CD8-positive, alpha-beta memory T cell (primary cell): ENCODE data around the gene AQP3. TPM values are rescaled to one million over a fixed set of nuclear protein-coding genes. Genes with fewer than 3 reads are reported as not detected.

Experiments
- CTCF ChIA-PET: fragments of 350-600 bp; sonication (Branson Sonifier 250); formaldehyde crosslinking; loops from one replicate; lab custom pipeline; 2021; ENCODE audit warnings: antibody characterized with exemption; lab: Charles Lee
- POLR2A ChIA-PET: fragments of 350-600 bp; sonication (Branson Sonifier 250); formaldehyde crosslinking; loops from one replicate; lab custom pipeline; 2021; ENCODE audit warnings: antibody characterized with exemption; lab: Charles Lee
- DNase-seq, 5 donors: peaks; one replicate each; pipeline versions ENCODE4 v3.0.0 to v3.0.0-alpha.2; 2020 to 2022; ENCODE audit warnings: mixed read lengths in 1 of 5
- H3K27ac ChIP-seq: one replicate; pipeline ENCODE4 v1.7.0; 2013; ENCODE audit warnings: low read depth, mild to moderate bottlenecking, low read length, moderate library complexity
- H3K27me3 ChIP-seq: 2 replicates; pipeline ENCODE4 v1.7.0; 2013; ENCODE audit warnings: low read length, mild to moderate bottlenecking; ENCODE audit not compliant: insufficient read depth, poor library complexity, severe bottlenecking
- H3K36me3 ChIP-seq: 2 replicates; pipeline ENCODE4 v1.7.0; 2013; ENCODE audit warnings: mild to moderate bottlenecking, low read length, moderate library complexity; ENCODE audit not compliant: insufficient read depth
- H3K4me1 ChIP-seq: 2 replicates; pipeline ENCODE4 v1.7.0; 2013; ENCODE audit warnings: mild to moderate bottlenecking, low read length, moderate library complexity; ENCODE audit not compliant: insufficient read depth
- H3K4me3 ChIP-seq: 2 replicates; pipeline ENCODE4 v1.7.0; 2013; ENCODE audit warnings: mild to moderate bottlenecking, low read length
- H3K9me3 ChIP-seq: 2 replicates; pipeline ENCODE4 v1.7.0; 2013; ENCODE audit warnings: mild to moderate bottlenecking, low read length
- H3K27ac Mint-ChIP-seq, 8 donors: one replicate each; pipeline ENCODE4 v1.8.0; 2020 to 2021; ENCODE audit warnings: mixed read lengths in 8 of 8, mild to moderate bottlenecking in 6 of 8, inconsistent platforms in 3 of 8, moderate library complexity in 3 of 8
- H3K27me3 Mint-ChIP-seq, 2 donors: one replicate each; pipeline ENCODE4 v1.8.0; 2020 to 2021; ENCODE audit warnings: mixed read lengths in 2 of 2, mild to moderate bottlenecking in 1 of 2, moderate library complexity in 1 of 2
- H3K36me3 Mint-ChIP-seq, 3 donors: one replicate each; pipeline ENCODE4 v1.8.0; 2020 to 2021; ENCODE audit warnings: mixed read lengths in 3 of 3, inconsistent platforms in 1 of 3, mild to moderate bottlenecking in 1 of 3
- H3K4me1 Mint-ChIP-seq, 3 donors: one replicate each; pipeline ENCODE4 v1.8.0; 2020 to 2021; ENCODE audit warnings: mixed read lengths in 3 of 3, inconsistent platforms in 1 of 3, mild to moderate bottlenecking in 1 of 3
- H3K4me3 Mint-ChIP-seq, 7 donors: one replicate each; pipeline ENCODE4 v1.8.0; 2020 to 2021; ENCODE audit warnings: mixed read lengths in 7 of 7, mild to moderate bottlenecking in 6 of 7, moderate library complexity in 4 of 7, inconsistent platforms in 2 of 7
- H3K9me3 Mint-ChIP-seq, 5 donors: one replicate each; pipeline ENCODE4 v1.8.0; 2020 to 2022; ENCODE audit warnings: mixed read lengths in 5 of 5, mild to moderate bottlenecking in 3 of 5, moderate library complexity in 2 of 5, inconsistent platforms in 1 of 5
- polyA plus RNA-seq: library from polyadenylated mRNA; unstranded; fragments of 300-500 nt; fragmentation: Illumina TruSeq; gene quantifications from one replicate; pipeline ENCODE4 v1.2.3, GENCODE V29; 2021
- total RNA-seq, 2 experiments: library from RNA; stranded (reverse); gene quantifications; one replicate each; pipeline ENCODE4 v1.2.3, GENCODE V29; 2021

AQP3 gene
- total and polyA plus RNA-seq, 3 experiments from 2014 or later, result 8.7 to 183 (median 9.3) TPM

- peak in 1 of 5 donors; percentile 30 for DNase-seq
- POLR2A ChIA-PET, result interaction anchor here (0.6 kb wide), 1 partner anchor 51 kb away, joined by 3 read pairs; no protein-coding TSS in a partner anchor
- peaks cover 38 to 47% (median 46%) of the 10 kb centered on the region in 3 donors for H3K4me1 Mint-ChIP-seq
- no peaks in the 10 kb centered on the region for H3K36me3 Mint-ChIP-seq
- H3K4me1 ChIP-seq, result peaks cover 33% of the 10 kb centered on the region
- H3K4me3 ChIP-seq, result no peak overlapping the region
- H3K27me3 Mint-ChIP-seq, result no peaks in the 10 kb centered on the region
- H3K27ac ChIP-seq, result no peak overlapping the region
- H3K27me3 ChIP-seq, result no peaks in the 10 kb centered on the region
- no peaks in the 10 kb centered on the region for H3K36me3 ChIP-seq
- peak overlapping the region in 4 of 8 donors; percentile 2 to 78 (median 74) for H3K27ac Mint-ChIP-seq
- H3K9me3 ChIP-seq, result no peaks in the 10 kb centered on the region
- CTCF ChIA-PET, result interaction anchor here (1.8 to 8.1 kb wide), 2 partner anchors 16 to 31 kb away, joined by 5 to 102 read pairs; partner anchors contain the start of gene AQP3
- no peaks in the 10 kb centered on the region for H3K9me3 Mint-ChIP-seq
- H3K4me3 Mint-ChIP-seq, result no peak overlapping the region
Observed at GRCh38 chr9:33419708-33420303, 27.6 kb downstream of the AQP3 start.

GRCh38 chr9:33418090-33418489 lies 29.3 kb downstream of the AQP3 start:
- H3K36me3 ChIP-seq, result no peaks in the 10 kb centered on the region
- DNase-seq, result no peak
- Mint-ChIP-seq H3K36me3 (no peaks in the 10 kb centered on the region), H3K4me3 (peak overlapping the region in 2 of 7 donors; percentile 9 to 44), H3K4me1 (peaks cover 43 to 57% (median 55%) of the 10 kb centered on the region in 3 donors), H3K27ac (peak overlapping the region in 5 of 8 donors; percentile 27 to 95 (median 54)), H3K9me3 (no peaks in the 10 kb centered on the region), H3K27me3 (no peaks in the 10 kb centered on the region)
- no peaks in the 10 kb centered on the region for H3K9me3 ChIP-seq
- peaks cover 41% of the 10 kb centered on the region for H3K4me1 ChIP-seq
- no peaks in the 10 kb centered on the region for H3K27me3 ChIP-seq
- no peak overlapping the region for H3K4me3 ChIP-seq
- POLR2A ChIA-PET, result no interaction called here
- H3K27ac ChIP-seq, result no peak overlapping the region
- CTCF ChIA-PET, result interaction anchor here (0.6 to 9.7 kb wide), 5 partner anchors 15 to 50 kb away, joined by 3 to 105 read pairs (median 4); partner anchors contain the start of gene AQP3

GRCh38 chr9:33416996-33417395 lies 30.4 kb downstream of the AQP3 start:
- Mint-ChIP-seq H3K4me3 (peak overlapping the region; percentile 42 to 83 (median 70)), H3K27me3 (no peaks in the 10 kb centered on the region), H3K4me1 (peaks cover 43 to 57% (median 55%) of the 10 kb centered on the region in 3 donors), H3K36me3 (no peaks in the 10 kb centered on the region), H3K9me3 (no peaks in the 10 kb centered on the region), H3K27ac (peak overlapping the region; percentile 79 to 98 (median 96))
- Histone ChIP-seq H3K4me1 (peaks cover 41% of the 10 kb centered on the region), H3K27ac (no peak overlapping the region), H3K9me3 (no peaks in the 10 kb centered on the region), H3K4me3 (peak overlapping the region; percentile 26), H3K27me3 (no peaks in the 10 kb centered on the region), H3K36me3 (no peaks in the 10 kb centered on the region)
- ChIA-PET POLR2A (interaction anchor here (1.6 kb wide), 1 partner anchor 56 kb away, joined by 5 read pairs; the partner anchor contains the start of gene NOL6), CTCF (interaction anchor here (1.0 to 9.7 kb wide), 10 partner anchors 13 to 56 kb away, joined by 3 to 105 read pairs (median 21); partner anchors contain the start of genes AQP3, AQP7 and NOL6)
- DNase-seq, result peak in 4 of 5 donors; percentile 9 to 64 (median 38)

- DNase-seq, result peak; percentile 82 to 94 (median 89)
- H3K36me3 ChIP-seq, result no peaks in the 10 kb centered on the region
- Mint-ChIP-seq H3K27me3 (no peaks in the 10 kb centered on the region), H3K4me3 (peak overlapping the region; percentile 36 to 84 (median 66)), H3K4me1 (peaks cover 42 to 54% (median 53%) of the 10 kb centered on the region in 3 donors), H3K27ac (peak overlapping the region; percentile 79 to 98 (median 95)), H3K9me3 (no peaks in the 10 kb centered on the region), H3K36me3 (no peaks in the 10 kb centered on the region)
- H3K4me3 ChIP-seq, result peak overlapping the region; percentile 26
- no peak overlapping the region for H3K27ac ChIP-seq
- H3K9me3 ChIP-seq, result no peaks in the 10 kb centered on the region
- ChIA-PET POLR2A (interaction anchor here (0.6 to 1.9 kb wide), 7 partner anchors 11 to 58 kb away, joined by 3 to 13 read pairs (median 3); partner anchors contain the start of genes AQP3 and NOL6), CTCF (interaction anchor here (0.8 to 9.7 kb wide), 22 partner anchors 11 to 208 kb away, joined by 3 to 105 read pairs (median 5); partner anchors contain the start of genes AQP3, AQP7, NFX1 and NOL6)
- peaks cover 41% of the 10 kb centered on the region for H3K4me1 ChIP-seq
- H3K27me3 ChIP-seq, result no peaks in the 10 kb centered on the region
Observed at GRCh38 chr9:33415501-33416038, 31.8 kb downstream of the AQP3 start.

GRCh38 chr9:33414889-33415500 lies 32.4 kb downstream of the AQP3 start:
- CTCF ChIA-PET, result interaction anchor here (0.9 to 9.7 kb wide), 20 partner anchors 11 to 209 kb away, joined by 3 to 105 read pairs (median 6); partner anchors contain the start of genes AQP3, AQP7, NFX1 and NOL6
- H3K4me3 ChIP-seq, result no peak overlapping the region
- DNase-seq, result no peak
- Mint-ChIP-seq H3K27ac (peak overlapping the region; percentile 79 to 98 (median 95)), H3K4me1 (peaks cover 37 to 49% (median 48%) of the 10 kb centered on the region in 3 donors), H3K36me3 (no peaks in the 10 kb centered on the region), H3K4me3 (peak overlapping the region; percentile 36 to 84 (median 66)), H3K27me3 (no peaks in the 10 kb centered on the region), H3K9me3 (no peaks in the 10 kb centered on the region)
- H3K36me3 ChIP-seq, result no peaks in the 10 kb centered on the region
- H3K27me3 ChIP-seq, result no peaks in the 10 kb centered on the region
- peaks cover 41% of the 10 kb centered on the region for H3K4me1 ChIP-seq
- no peaks in the 10 kb centered on the region for H3K9me3 ChIP-seq
- POLR2A ChIA-PET, result interaction anchor here (0.8 to 1.9 kb wide), 6 partner anchors 10 to 59 kb away, joined by 3 to 13 read pairs (median 3); partner anchors contain the start of genes AQP3 and NOL6
- no peak overlapping the region for H3K27ac ChIP-seq

- no peaks in the 10 kb centered on the region for H3K9me3 ChIP-seq
- no peaks in the 10 kb centered on the region for H3K36me3 ChIP-seq
- peaks cover 41% of the 10 kb centered on the region for H3K4me1 ChIP-seq
- no peak overlapping the region for H3K4me3 ChIP-seq
- H3K4me1 Mint-ChIP-seq, result peaks cover 37 to 45% (median 45%) of the 10 kb centered on the region in 3 donors
- no peaks in the 10 kb centered on the region for H3K36me3 Mint-ChIP-seq
- H3K4me3 Mint-ChIP-seq, result peak overlapping the region in 1 of 7 donors; percentile 34
- no peaks in the 10 kb centered on the region for H3K27me3 ChIP-seq
- no peaks in the 10 kb centered on the region for H3K27me3 Mint-ChIP-seq
- DNase-seq, result no peak
- H3K27ac Mint-ChIP-seq, result peak overlapping the region; percentile 15 to 93 (median 79)
- no peak overlapping the region for H3K27ac ChIP-seq
- H3K9me3 Mint-ChIP-seq, result no peaks in the 10 kb centered on the region
- ChIA-PET CTCF (interaction anchor here (1.5 to 9.7 kb wide), 9 partner anchors 10 to 210 kb away, joined by 3 to 105 read pairs (median 25); partner anchors contain the start of genes AQP3, AQP7 and NOL6), POLR2A (interaction anchor here (1.9 kb wide), 1 partner anchor 33 kb away, joined by 13 read pairs; the partner anchor contains the start of gene AQP3)
Observed at GRCh38 chr9:33414268-33414667, 33.1 kb downstream of the AQP3 start.

- Histone ChIP-seq H3K4me1 (no peaks in the 10 kb centered on the region), H3K27me3 (no peaks in the 10 kb centered on the region), H3K27ac (no peak overlapping the region), H3K9me3 (no peaks in the 10 kb centered on the region), H3K36me3 (no peaks in the 10 kb centered on the region), H3K4me3 (no peak overlapping the region)
- H3K9me3 Mint-ChIP-seq, result no peaks in the 10 kb centered on the region
- no peak for DNase-seq
- no peaks in the 10 kb centered on the region for H3K4me1 Mint-ChIP-seq
- peak overlapping the region in 2 of 8 donors; percentile 36 to 61 for H3K27ac Mint-ChIP-seq
- no peaks in the 10 kb centered on the region for H3K36me3 Mint-ChIP-seq
- peaks cover 0 to 4% of the 10 kb centered on the region in 2 donors for H3K27me3 Mint-ChIP-seq
- ChIA-PET CTCF (interaction anchor here (0.7 to 2.4 kb wide), 2 partner anchors 45 to 59 kb away, joined by 3 to 15 read pairs; no protein-coding TSS in a partner anchor), POLR2A (no interaction called here)
- no peak overlapping the region for H3K4me3 Mint-ChIP-seq
Observed at GRCh38 chr9:33408087-33408486, 39.3 kb downstream of the AQP3 start.
